NOMO-1 (cell line): ENCODE data around the gene NTRK2.

Experiments
- DNase-seq, 2 experiments: peaks; one replicate each; lab custom pipeline; 2025; ENCODE audit not compliant: unreplicated experiment in 2 of 2; lab: John Stamatoyannopoulos, UW

Gene NTRK2

DNA sequence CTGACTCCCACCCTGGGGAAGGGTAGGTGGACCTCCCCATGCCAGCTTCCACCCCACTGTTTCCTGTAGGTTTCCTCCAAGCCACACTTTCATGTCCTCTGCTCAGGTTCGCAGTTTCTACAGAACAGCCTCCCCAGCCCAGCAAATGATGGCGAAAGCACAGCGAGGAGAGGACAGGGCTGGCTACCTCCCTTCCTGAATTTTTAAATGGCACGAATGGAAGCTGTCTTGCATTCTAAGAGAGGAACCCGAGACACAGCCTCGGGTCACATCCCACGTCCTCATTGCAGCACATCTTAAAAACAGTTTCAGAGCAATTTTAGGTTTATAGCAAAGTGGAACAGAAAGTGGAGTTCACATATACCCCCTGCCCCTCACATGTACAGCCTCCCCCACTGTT is 330.3 kb downstream of the NTRK2 start:
- no peak for DNase-seq

DNA sequence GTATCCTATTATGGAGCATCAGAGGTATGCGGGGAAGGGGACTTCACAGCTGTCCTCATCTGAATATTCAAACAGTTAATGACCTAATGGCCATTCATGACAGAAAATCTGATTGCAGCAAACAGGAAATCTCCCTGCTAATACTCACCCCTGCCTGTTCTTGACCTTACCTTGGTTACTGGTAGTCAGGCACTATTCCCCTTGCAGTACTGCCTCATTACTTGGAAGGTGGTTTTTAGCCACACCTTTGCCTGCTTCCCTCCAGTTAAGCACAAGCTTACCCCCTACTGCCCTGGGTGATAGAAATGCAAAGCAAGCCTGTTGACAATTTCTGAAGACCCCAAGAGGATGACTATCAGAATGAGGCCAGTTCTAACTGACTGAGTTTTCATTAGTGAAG is 332.4 kb downstream of the NTRK2 start:
- DNase-seq: no peak

DNA sequence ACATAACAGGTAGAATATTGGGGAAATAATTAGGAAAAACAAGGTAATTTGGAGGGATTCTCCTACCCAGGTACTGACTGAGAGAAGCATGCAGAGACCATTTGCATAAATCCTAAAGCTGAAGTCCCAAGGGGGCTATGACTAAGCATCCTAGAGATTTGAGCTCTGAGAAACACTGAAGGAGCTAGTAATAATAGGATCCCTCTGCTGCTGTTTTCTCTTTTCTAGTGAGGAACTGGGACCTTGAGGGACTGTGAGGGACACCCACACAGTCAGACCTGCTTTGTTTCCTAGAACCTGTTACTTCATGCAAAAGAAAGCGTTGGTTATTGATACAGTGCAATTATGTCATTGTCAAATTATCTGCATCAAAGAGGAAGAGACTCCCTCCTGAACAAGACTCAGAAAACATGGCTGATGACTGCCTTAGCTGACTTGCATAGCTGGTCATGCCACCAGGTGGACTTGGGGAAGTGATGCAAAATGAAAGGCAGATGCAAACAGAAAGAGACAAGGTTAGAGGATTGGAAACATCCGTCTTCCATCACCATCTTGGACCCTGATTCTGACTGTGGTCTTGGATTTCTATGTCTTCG is 335.4 kb downstream of the NTRK2 start:
- no peak for DNase-seq

DNA sequence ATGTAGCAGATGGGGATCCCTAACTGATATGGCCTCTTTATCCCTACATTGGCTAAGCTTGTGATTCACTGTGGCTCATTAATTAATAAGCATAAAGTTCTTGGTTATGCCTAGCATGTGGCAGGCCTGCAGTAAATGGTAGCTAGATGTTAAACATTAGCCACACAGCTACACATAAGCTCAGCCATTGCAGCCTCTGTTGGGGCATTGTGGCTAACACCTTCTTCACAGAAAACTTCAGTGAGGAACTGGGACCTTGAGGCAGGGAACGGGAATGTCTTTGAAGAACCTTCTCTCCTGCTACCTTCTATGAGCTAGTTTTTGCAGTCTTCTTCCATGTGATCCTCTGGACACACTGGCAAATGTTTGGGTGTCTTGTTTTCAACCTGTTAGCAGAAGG is 338.2 kb downstream of the NTRK2 start:
- DNase-seq: no peak

DNA sequence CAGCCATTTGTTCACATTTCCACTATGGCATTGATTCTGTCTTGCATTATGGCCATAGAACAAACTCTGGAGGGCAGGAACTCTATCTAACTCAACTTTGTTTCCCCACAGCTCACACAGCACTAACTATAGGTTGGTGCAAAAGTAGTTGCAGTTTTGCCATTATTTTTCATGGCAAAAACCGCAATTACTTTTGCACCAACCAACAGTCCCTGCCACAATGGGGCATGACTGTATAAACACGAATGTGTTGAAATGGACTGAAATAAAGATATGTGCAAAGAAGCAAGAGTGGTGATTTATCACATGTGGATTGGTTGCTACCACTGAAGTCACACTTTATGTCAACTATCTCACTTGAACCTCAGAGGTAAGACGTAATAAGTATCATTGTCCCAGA is 338.7 kb downstream of the NTRK2 start:
- no peak for DNase-seq

DNA sequence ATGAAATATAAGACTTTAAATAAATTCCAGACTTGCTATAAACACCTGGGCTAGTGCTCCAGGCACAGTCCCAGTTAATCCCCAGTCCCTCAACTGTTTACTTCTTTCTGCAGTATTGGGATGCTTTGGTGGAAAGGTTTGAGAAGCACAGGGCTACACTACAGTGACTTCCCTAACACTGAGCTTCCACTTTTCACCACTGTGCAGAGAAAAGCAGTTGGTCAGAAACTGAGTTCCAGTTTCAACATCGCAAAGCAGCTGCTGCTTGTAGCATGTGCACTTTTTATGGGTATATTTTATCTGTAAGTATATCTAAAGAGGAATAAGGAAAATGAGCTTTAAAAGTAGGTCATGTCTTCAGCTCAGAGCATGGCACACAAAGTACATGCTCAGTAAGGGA is 339.7 kb downstream of the NTRK2 start:
- no peak for DNase-seq

DNA sequence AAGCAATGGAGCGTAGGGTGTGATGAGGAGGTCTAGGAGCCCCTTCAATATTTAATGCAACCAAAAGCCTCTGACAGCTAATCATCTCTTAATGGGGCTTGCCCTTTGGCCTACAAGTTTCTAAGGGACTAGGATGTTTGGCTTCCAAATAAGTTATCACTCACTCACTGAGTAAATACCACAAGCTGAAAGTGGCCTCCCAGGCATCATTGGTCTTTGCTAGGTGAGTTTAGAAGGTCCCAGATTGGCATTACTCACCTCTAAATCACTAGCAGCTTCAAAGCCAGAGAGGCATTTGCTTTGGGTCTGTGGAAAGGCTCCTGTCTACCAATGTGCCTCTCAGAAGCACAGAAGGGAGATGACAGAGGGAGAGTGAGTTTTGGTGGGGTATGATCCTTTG is 344.2 kb downstream of the NTRK2 start:
- no peak for DNase-seq

DNA sequence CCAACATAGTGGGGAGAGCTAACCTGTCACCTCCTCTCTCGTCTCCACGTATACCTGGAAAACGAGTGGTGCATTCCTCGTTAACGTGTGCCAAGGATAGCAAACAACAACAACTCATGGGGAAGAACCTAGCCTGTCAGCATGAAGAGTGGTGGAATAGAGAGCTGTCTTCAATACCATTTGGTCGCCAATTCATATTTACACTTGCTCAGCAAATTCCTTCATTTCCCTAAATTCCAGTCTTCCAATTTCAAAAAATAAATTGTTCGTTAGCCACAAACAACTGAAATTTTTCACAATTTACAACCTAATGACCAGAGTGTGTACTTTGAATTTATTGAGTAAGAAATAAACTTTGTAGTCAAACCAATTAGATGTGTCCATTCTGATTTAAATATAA is 344.8 kb downstream of the NTRK2 start:
- DNase-seq: no peak

DNA sequence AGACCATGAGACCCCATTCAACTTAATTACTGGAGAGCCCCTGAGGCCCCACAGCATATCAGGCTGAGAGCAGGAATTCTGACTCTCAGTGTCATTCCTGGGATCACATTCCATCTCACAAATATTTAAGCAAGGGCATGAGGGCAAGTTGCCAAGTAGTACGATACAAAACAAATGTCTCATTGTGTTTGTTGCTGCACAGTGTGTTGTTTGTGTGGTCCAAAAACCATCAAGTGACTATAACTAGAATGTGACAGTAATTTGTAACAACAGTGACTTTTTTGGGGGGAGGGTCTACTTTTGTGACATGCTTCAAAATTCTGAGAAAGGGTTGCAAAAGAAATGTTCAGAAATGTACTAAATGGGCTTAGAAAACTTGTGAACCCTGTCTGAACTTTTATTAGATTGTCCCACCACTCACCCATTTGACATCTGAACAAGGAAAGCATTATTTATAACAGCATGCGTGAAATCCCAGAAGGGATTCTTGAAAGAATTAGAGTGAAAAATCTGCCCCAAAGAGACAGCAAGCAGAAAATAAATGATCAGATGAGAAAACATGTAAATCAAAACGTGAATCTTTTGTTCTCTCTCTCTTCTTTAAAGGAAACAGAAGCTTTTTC is 347.0 kb downstream of the NTRK2 start:
- no peak for DNase-seq

DNA sequence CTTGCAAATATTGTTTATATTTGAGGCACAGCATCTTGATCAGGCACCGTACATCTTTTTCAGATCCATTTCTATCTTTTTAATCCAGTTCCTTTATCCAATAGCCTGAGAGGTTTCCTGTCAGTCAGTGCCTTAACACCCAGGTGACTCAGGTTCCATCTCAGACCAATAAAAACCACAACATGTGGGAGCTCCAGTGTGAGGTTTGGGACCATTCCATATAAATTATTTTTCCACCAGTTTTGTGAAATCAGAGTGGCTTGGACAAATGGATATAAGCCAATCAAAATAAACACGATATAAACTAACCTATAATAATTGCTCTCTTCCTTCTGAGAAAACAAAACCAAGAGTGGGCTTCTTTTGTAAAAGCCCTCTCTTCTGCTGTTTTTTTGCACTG is 351.3 kb downstream of the NTRK2 start:
- DNase-seq: no peak

DNA sequence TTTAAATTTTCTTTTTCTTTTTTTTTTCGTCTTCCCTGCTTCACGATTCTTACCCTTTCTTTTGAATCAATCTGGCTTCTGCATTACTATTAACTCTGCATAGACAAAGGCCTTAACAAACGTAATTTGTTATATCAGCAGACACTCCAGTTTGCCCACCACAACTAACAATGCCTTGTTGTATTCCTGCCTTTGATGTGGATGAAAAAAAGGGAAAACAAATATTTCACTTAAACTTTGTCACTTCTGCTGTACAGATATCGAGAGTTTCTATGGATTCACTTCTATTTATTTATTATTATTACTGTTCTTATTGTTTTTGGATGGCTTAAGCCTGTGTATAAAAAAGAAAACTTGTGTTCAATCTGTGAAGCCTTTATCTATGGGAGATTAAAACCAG is 352.2 kb downstream of the NTRK2 start:
- DNase-seq: no peak

DNA sequence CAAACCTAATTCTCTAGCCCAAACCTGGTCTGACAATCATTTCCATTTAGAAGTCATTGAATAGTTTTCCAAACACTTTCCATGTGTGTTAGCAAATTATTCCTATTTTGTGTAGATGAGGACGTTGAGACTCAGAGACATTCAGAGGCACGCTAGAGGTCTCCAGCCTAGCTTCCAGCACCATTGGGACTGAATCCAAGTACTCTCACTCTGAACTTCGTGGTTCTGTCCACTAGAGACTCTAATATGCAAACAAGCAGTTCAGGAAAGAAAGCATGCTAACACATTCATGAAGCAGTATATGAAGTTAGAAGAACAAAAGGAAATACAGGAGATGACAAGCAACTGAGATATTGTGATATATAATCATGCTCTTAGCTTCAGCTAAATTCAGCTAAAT is 354.8 kb downstream of the NTRK2 start:
- DNase-seq: no peak

DNA sequence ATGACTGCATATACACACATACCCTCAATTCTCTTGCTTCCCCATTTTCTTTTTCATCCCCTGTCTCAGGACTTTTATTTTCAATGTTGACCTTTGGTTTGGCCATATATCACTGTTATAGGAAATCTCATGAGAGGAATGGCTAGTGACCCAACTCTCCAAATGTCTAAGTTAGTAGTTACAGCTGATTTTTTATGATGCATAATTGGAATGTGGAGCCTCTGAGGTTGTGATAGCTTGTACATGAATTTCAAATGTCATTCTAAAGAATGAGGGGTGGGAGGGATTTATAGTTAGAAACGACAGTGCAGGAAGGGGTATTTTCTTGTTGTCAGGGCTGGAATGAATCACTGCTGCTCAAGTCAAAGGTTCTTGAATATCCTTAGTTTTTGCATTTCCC is 356.1 kb downstream of the NTRK2 start:
- DNase-seq: no peak

DNA sequence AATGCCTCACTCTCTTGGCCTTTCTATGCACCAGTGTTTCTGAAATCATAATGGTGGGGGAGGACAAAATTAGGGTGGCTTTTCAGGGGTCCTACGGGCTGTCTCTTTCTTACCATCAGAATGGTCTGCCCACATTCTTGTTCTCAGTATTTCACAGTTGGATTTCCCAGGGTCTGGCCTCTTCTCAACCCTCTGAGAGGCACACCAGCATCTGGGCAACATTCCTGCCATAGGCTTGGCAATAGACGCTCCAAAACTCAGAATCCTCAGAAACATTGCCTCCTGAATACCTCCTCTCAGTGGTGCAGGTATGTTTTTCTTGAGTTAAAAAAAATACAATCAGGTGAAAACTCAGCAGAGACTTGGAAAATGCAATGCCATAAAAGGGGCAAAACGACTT is 358.3 kb downstream of the NTRK2 start:
- no peak for DNase-seq

DNA sequence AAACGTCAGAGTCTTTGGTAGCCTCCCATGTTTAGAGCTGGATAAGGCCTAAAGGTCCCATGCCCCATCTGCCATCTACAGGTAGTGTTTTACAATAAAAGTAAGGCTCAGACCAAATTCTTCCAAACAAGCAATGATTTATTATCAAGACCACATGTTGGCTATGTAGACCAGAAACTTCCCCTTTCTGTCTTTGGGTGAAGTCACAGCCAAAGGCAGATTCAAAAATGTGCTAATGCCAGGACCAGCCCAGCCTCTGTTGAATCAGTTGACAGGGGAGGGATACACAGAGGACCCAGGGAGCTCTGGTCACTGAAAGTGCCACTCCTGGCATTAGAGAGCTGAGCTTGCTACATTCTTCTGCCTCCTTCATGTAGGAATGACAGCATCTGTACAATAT is 360.8 kb downstream of the NTRK2 start:
- no peak for DNase-seq

DNA sequence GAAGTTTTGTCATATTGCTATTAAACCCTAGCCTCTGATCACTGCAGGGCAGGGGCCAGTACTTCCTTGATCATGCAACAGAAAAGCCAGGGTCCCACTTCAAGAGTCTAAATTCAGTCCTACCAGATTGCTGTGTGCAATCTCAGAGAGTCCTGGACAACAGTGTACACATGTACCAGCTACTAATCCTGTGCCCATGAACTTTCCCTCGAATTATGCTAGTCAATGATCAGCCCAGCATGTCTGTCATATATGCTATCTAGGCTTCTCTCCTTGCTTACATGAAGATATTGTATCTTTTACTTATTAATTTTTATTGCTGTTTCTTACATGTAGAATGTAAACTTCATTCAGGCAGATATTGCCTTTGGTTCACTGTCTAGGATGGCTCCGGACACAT is 367.0 kb downstream of the NTRK2 start:
- no peak for DNase-seq

DNA sequence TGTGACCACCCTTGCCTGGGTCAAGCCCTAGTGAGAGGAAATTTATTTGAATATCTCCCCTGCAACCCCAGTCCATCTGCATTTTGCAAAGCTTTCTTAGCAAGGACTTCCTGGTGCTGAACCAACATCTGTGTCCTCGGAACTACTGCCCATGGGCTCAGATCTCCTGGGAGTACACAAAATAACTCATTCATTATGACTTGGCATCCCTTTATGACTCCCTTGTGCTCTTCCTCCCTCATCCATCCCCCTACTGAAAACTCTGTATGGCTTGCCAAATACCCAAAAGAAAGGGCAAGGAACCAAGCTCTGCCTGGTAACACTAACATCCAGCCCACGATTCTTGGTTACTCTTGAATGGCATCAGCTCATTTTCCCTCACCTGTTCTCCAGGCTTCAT is 368.5 kb downstream of the NTRK2 start:
- no peak for DNase-seq

DNA sequence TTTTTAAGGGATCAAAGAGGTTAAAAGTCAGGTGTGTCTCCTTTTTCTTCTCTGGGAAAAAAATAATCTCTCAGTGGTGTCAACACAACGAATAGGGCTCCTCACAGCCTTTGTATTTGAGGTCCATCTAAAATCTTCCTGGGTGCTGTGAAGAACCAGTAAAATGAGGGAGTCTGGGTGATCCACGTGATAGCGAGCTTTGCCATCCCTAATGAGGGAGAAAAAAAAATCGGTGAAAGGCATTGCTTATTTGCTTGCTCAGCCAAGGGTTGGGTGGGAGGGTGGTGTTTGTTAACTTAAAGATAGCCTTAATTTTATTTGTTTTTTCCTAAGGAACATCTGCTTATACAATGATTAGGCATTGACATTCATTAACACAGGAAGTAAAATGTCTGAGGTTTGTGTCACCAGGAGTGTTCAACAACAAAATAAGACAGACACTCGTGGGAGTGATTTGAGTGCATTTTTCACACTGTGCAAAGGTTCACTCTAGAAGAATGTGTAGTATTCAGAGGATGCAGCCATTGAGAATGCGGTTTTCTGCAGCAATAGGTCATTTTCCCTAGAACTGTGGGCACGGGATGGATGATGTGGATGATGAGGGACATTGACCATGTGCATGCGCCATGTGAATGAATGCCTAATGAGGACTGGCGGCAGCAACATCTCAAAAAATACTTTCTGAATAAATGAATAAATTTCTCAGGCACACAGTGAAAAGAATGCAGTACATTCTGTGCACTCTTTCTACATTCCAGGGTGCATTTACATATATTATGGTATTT is 369.5 kb downstream of the NTRK2 start:
- no peak for DNase-seq

DNA sequence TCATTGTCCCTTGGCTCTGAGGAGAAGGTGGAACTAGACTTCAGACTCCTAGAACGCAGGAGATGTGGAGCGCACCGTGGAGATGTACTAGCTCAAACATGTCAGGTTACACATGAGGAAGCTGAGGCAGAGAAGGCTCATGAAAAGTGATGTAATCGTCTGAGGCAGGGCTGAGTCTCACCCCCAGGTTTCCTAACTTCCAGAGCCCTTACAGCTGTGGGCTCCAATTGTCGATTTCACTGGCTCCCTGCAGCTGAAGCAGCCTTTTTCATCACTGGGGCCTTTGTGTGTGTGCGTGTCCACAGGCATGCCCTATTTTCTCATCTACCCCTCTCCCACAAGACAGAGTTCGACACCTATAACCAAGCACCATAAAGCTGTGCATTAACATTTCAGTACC is 370.6 kb downstream of the NTRK2 start:
- no peak for DNase-seq

DNA sequence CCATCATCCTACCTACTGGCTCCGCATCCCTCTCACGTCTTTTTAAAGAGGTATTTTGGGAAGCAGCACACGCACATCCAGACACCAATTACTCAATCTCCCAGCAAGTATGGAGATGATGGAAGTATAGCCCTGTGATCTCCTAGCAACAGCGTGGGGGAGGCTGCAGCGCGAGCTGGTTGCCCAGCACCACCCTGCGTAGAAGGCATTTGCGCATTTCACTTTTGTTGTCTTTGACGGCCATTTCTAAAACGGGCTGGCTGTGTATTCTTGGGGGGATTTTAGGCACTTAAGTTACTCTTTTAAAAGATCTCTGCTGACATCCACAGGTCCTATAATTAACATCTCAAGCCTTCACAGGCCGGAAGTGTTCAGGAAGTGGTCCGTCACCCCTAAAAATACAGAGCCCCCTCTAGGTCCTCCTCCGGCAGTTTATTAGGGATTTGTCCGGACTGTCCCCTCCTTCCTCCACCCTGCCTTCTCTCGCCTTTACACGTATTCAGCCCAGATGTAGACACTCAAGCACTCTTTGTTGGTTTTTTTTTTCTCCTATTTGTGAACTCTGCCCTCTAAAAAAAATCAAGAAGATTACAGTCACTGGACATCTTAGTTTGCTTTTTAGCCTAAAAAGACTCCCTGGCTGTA is 371.4 kb downstream of the NTRK2 start:
- DNase-seq: no peak

DNA sequence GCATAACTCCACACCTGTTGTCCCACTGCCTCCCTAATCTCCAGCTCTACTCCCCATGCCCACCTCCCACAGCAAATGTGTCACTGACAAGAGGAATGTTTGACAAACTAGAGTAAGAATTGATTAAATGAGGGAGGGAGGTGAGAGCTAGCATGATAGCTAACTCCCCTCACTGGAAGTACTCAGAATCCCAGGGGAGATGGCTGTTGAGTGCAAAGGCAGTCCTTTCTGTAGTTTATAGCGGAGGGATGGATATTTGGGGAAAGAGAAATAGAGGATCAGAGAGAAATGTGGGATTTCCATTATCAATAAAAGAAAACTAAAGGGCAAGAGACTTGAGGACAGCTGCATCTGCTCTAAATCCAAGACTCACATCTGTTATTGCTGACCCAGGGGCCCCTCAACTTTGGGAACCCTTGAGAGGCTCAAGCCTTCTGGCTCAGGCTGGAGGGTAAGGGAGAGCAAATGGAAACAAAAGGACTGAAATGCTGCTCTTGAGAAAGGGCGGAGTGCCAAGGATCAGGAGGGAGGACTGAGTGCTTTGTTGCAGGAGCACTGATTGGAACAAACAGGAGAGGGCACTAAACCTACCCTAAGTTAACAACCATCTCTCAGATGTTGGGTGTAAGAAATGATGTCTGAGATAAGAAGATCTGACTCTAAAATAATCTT is 372.1 kb downstream of the NTRK2 start:
- DNase-seq: no peak
